Vagina (tissue), 2 donors: Measurements from ENCODE around the gene MYOZ3.

Source experiments
- POLR2A ChIP-seq, 2 donors: fragments of 450-650 bp; IDR thresholded peaks; one replicate each; pipeline ENCODE4 v1.6.1; 2017; ENCODE audit warnings: antibody characterized with exemption in 2 of 2, mild to moderate bottlenecking in 2 of 2, moderate library complexity in 2 of 2
- POLR2AphosphoS5 ChIP-seq, 2 donors: sonication (generic); formaldehyde crosslinking; IDR thresholded peaks; one replicate each; pipeline ENCODE4 v1.9.0; 2017; ENCODE audit warnings: antibody characterized with exemption in 2 of 2, mild to moderate bottlenecking in 2 of 2, low read depth in 1 of 2; ENCODE audit not compliant: insufficient read depth in 1 of 2
- TF ChIP-seq, protein P1 (sequence below), 3 experiments: fragments of 450-650 bp in 2 of 3; fragments of 200-600 bp in 1 of 3; sonication (generic) in 1 of 3; IDR thresholded peaks; one replicate each; pipeline ENCODE4 v1.5.1; 2017 to 2019; ENCODE audit warnings: antibody characterized with exemption in 3 of 3, mild to moderate bottlenecking in 2 of 3, moderate library complexity in 2 of 3

DNA sequence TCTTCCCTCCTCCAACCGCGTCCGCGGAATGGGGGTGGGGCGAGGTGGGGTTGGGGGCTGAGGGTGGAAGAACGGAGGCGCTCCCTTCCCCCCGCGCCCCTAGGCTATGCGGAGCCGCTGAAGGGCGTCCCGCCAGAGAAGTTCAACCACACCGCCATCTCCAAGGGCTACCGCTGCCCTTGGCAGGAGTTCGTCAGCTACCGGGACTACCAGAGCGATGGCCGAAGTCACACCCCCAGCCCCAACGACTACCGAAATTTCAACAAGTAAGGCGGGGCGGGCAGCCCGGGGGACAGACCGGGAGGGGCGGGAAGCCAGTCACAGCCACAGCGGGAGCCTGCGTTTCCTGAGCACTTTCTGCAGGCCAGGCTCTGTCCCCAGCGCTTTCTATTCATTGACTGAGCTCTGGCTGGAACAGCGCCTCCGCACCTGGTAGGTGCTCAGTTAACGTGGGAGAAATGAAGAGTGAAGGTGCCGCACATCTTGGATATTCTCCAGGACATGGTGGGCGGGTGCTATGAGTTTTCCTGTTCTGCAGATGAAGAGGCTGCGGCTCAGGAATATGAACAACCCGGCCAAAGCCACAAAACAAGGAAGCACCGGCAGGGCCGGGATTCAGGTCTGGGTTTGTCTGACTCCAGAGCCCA, 11.3 kb downstream of the MYOZ3 start:
- TF ChIP-seq POLR2A (IDR thresholded peaks at IDR 0.05) (no peak), POLR2AphosphoS5 (IDR thresholded peaks at IDR 0.05; ENCODE audit: insufficient read depth in 1 of 2, low read depth in 1 of 2) (no peak)
- TF ChIP-seq, protein P1, sequence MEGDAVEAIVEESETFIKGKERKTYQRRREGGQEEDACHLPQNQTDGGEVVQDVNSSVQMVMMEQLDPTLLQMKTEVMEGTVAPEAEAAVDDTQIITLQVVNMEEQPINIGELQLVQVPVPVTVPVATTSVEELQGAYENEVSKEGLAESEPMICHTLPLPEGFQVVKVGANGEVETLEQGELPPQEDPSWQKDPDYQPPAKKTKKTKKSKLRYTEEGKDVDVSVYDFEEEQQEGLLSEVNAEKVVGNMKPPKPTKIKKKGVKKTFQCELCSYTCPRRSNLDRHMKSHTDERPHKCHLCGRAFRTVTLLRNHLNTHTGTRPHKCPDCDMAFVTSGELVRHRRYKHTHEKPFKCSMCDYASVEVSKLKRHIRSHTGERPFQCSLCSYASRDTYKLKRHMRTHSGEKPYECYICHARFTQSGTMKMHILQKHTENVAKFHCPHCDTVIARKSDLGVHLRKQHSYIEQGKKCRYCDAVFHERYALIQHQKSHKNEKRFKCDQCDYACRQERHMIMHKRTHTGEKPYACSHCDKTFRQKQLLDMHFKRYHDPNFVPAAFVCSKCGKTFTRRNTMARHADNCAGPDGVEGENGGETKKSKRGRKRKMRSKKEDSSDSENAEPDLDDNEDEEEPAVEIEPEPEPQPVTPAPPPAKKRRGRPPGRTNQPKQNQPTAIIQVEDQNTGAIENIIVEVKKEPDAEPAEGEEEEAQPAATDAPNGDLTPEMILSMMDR (IDR thresholded peaks at IDR 0.05), result no peak
